OCI-LY3 (cell line): ENCODE results near the gene TXNDC12.

Source experiments
- EZH2phosphoT487 ChIP-seq: fragments of 200-600 bp; shearing (Covaris generic); IDR thresholded peaks from 2 replicates; pipeline ENCODE4 v1.6.1; 2018; ENCODE audit warnings: antibody characterized with exemption, mixed run types, low read depth
- TF ChIP-seq, protein P1 (sequence below): fragments of 200-600, 300-600 bp; sonication (generic); IDR thresholded peaks from 2 replicates; pipeline ENCODE4 v1.5.1; 2014; ENCODE audit warnings: antibody characterized with exemption, low read length, low read depth

DNA sequence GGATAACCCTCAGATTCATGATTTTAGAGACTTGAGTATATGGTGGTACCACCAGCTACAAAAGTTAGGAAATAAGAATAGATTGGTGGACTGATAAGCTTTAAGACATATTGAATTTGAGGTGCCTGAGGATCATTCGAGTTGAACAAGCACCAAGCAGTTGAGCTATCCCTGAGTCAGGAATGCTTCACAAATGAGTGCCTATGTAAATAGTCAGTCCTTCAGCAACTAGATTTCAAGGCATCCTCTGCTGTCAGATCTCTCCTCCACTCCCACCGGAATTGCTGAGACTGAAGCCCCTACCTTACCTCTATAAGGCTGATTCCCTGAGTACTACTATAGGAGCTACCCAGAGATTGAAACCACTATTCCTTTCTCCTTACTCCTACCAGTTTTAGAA, 8.2 kb upstream of the TXNDC12 start:
- TF ChIP-seq, protein P1, sequence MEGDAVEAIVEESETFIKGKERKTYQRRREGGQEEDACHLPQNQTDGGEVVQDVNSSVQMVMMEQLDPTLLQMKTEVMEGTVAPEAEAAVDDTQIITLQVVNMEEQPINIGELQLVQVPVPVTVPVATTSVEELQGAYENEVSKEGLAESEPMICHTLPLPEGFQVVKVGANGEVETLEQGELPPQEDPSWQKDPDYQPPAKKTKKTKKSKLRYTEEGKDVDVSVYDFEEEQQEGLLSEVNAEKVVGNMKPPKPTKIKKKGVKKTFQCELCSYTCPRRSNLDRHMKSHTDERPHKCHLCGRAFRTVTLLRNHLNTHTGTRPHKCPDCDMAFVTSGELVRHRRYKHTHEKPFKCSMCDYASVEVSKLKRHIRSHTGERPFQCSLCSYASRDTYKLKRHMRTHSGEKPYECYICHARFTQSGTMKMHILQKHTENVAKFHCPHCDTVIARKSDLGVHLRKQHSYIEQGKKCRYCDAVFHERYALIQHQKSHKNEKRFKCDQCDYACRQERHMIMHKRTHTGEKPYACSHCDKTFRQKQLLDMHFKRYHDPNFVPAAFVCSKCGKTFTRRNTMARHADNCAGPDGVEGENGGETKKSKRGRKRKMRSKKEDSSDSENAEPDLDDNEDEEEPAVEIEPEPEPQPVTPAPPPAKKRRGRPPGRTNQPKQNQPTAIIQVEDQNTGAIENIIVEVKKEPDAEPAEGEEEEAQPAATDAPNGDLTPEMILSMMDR = no peak
- no peak for TF ChIP-seq EZH2phosphoT487
